T-helper 1 cell treated with Interleukin-12 subunit alpha and Interleukin-12 subunit beta and Interleukin-4 antibody, amounts not matched to agents 30 μg/mL and 1 μg/mL, for 36 hours (primary cell): ENCODE data around the gene RPS2.
"Not testable (repeated sequence)": the region's sequence is repeated elsewhere in the genome, so short reads cannot be mapped to it uniquely, and the experiment has no call there.

Experiments
- H3K27ac Mint-ChIP-seq: one replicate; pipeline ENCODE4 v1.8.0; 2021; ENCODE audit warnings: mild to moderate bottlenecking, mixed read lengths
- H3K27me3 Mint-ChIP-seq: one replicate; pipeline ENCODE4 v1.8.0; 2021; ENCODE audit warnings: low read depth, mixed read lengths
- H3K36me3 Mint-ChIP-seq: one replicate; pipeline ENCODE4 v1.8.0; 2021; ENCODE audit warnings: low read depth, mixed read lengths
- H3K4me1 Mint-ChIP-seq: one replicate; pipeline ENCODE4 v1.8.0; 2021; ENCODE audit warnings: low read depth, mixed read lengths
- H3K4me3 Mint-ChIP-seq: one replicate; pipeline ENCODE4 v1.8.0; 2021; ENCODE audit warnings: mild to moderate bottlenecking, moderate library complexity, mixed read lengths
- H3K9me3 Mint-ChIP-seq: one replicate; pipeline ENCODE4 v1.8.0; 2021; ENCODE audit warnings: mixed read lengths

The RPS2 gene

GRCh38 chr16:1968146-1968953 is 3.7 kb upstream of the RPS2 start:
- Mint-ChIP-seq H3K27me3 (no peaks in the 10 kb centered on the region), H3K27ac (no peak overlapping the region), H3K4me1 (peaks cover 29% of the 10 kb centered on the region), H3K9me3 (no peaks in the 10 kb centered on the region), H3K36me3 (peaks cover 14% of the 10 kb centered on the region), H3K4me3 (no peak overlapping the region)

GRCh38 chr16:1966460-1966859 is 1.8 kb upstream of the RPS2 start, which contains the start of gene RNF151:
TSS of gene RNF151 (plus strand) at chr16:1966856. CDS start at chr16:1966882, 26 bp downstream.
- H3K36me3 Mint-ChIP-seq, result peaks cover 23% of the 10 kb centered on the region
- H3K27me3 Mint-ChIP-seq, result no peaks in the 10 kb centered on the region
- H3K27ac Mint-ChIP-seq, result peak within 1 kb of the TSS; percentile 96
- peaks cover 29% of the 10 kb centered on the region for H3K4me1 Mint-ChIP-seq
- peak within 1 kb of the TSS; percentile 96 for H3K4me3 Mint-ChIP-seq
- no peaks in the 10 kb centered on the region for H3K9me3 Mint-ChIP-seq

- Mint-ChIP-seq H3K9me3 (no peaks in the 10 kb centered on the region), H3K27me3 (no peaks in the 10 kb centered on the region), H3K27ac (peak overlapping the region; percentile 96), H3K4me3 (peak overlapping the region; percentile 96), H3K4me1 (peaks cover 32% of the 10 kb centered on the region), H3K36me3 (peaks cover 31% of the 10 kb centered on the region)
These were observed 873 bp upstream of the RPS2 start for GRCh38 chr16:1965396-1966001.

DNA sequence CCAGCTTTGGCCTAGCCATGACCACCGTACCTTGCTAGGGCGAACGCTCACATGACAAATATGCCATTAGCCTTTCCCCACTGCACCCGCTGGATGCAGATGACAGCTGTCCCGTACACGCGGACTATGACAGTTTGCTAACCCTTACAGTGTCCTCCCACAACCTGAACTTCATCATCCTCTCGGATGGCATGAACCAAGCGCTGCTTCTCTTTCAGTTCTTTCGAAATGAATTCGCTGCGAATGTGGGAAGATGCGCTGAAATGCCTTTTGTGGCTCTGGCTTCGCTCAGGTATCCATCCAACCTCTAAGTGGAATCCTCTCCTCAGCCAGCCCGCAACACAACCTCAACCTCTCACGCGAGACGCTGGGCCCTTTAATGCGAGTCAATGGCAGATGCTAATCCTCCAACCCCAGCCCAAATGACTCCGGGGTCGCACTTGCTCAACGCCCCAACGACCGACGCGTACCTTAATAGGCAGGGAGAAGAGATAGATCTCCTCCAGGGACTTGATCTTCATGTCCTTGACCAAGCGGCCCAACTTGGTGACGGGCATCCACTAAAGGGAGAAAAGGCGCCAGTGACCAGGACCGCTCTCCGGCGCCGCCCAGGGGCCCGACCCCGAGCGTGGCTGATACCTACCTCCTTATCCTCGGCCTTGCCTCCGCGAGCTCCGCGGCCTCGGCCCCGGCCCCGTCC is 670 bp downstream of the RPS2 start:
- peaks cover 40% of the 10 kb centered on the region for H3K4me1 Mint-ChIP-seq
- H3K27ac Mint-ChIP-seq, result peak overlapping the region; percentile 92
- peaks cover 35% of the 10 kb centered on the region for H3K36me3 Mint-ChIP-seq
- no peaks in the 10 kb centered on the region for H3K27me3 Mint-ChIP-seq
- no peaks in the 10 kb centered on the region for H3K9me3 Mint-ChIP-seq
- H3K4me3 Mint-ChIP-seq, result peak overlapping the region; percentile 96

GRCh38 chr16:1962161-1963153 is 2.2 kb downstream of the RPS2 start:
- H3K27me3 Mint-ChIP-seq, H3K9me3 Mint-ChIP-seq: not testable (repeated sequence)
- H3K4me3 Mint-ChIP-seq, result peak overlapping the region; percentile 96
- H3K4me1 Mint-ChIP-seq, result peaks cover 40% of the 10 kb centered on the region
- peak overlapping the region; percentile 63 for H3K27ac Mint-ChIP-seq
- peaks cover 35% of the 10 kb centered on the region for H3K36me3 Mint-ChIP-seq

GRCh38 chr16:1961651-1962067 is 3.0 kb downstream of the RPS2 start:
- no peaks in the 10 kb centered on the region for H3K27me3 Mint-ChIP-seq
- H3K4me3 Mint-ChIP-seq, result peak overlapping the region; percentile 63

GRCh38 chr16:1960665-1961630 is 3.7 kb downstream of the RPS2 start:
- Mint-ChIP-seq H3K27me3 (no peaks in the 10 kb centered on the region), H3K27ac (peak overlapping the region; percentile 96), H3K9me3 (no peaks in the 10 kb centered on the region), H3K4me1 (peaks cover 40% of the 10 kb centered on the region), H3K36me3 (peaks cover 35% of the 10 kb centered on the region), H3K4me3 (peak overlapping the region; percentile 97)

More at GRCh38 chr16:1961651-1962067, 3.0 kb downstream of the RPS2 start:
- Mint-ChIP-seq H3K9me3 (no peaks in the 10 kb centered on the region), H3K36me3 (peaks cover 35% of the 10 kb centered on the region), H3K27ac (peak overlapping the region; percentile 62), H3K4me1 (peaks cover 40% of the 10 kb centered on the region)

DNA sequence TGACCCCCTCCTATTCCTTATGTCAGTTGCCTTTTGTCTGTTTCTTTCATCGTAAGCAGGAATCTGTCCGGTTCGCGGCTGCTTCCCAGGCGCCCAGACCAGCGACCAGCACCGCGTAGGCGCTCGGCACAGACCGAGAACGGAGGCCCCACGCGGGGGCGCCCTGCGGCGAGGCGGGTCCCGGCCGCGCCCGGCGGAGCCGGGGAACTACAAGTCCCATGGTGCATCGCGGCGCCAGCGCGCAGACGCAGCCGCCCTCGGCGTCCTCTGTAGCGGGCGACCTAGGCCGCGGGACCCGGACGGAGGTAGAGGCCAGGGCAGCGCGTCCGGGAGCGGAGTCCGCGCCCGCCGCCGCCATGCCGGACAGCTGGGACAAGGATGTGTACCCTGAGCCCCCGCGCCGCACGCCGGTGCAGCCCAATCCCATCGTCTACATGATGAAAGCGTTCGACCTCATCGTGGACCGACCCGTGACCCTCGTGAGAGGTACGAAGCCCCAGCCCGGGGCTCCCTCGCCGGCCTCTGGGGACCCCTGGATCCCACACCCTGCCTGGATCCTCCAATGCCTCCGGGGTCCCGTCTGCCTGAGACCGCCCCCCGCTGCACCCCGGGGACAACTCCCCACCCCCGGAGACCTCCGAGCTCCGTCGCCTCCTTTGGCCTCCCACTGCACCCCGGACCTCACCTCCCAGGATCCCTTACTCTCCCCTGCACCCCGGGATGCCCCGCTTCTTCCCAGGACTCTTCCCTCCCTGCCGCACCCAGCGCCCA is 5.2 kb downstream of the RPS2 start, which contains the start of gene NDUFB10:
TSS of gene NDUFB10 (plus strand) at position 270 of the 771 bp plus-strand sequence. CDS start at position 357, 87 bp downstream.
- Mint-ChIP-seq H3K27me3 (no peaks in the 10 kb centered on the region), H3K4me1 (peaks cover 35% of the 10 kb centered on the region), H3K36me3 (peaks cover 33% of the 10 kb centered on the region), H3K9me3 (no peaks in the 10 kb centered on the region), H3K4me3 (peak within 1 kb of the TSS; percentile 97), H3K27ac (peak within 1 kb of the TSS; percentile 96)

GRCh38 chr16:1958715-1959268 is 5.8 kb downstream of the RPS2 start:
- peak overlapping the region; percentile 47 for H3K27ac Mint-ChIP-seq
- H3K4me3 Mint-ChIP-seq, result peak overlapping the region; percentile 97
- H3K9me3 Mint-ChIP-seq, result no peaks in the 10 kb centered on the region
- H3K4me1 Mint-ChIP-seq, result peaks cover 30% of the 10 kb centered on the region
- H3K27me3 Mint-ChIP-seq, result no peaks in the 10 kb centered on the region
- peaks cover 28% of the 10 kb centered on the region for H3K36me3 Mint-ChIP-seq

GRCh38 chr16:1958143-1958491 is 6.5 kb downstream of the RPS2 start:
- not testable (repeated sequence) for H3K9me3 Mint-ChIP-seq, H3K27ac Mint-ChIP-seq, H3K27me3 Mint-ChIP-seq, H3K4me3 Mint-ChIP-seq
- peaks cover 26% of the 10 kb centered on the region for H3K4me1 Mint-ChIP-seq
- H3K36me3 Mint-ChIP-seq, result peaks cover 24% of the 10 kb centered on the region

- not testable (repeated sequence) for H3K27ac Mint-ChIP-seq, H3K4me3 Mint-ChIP-seq, H3K27me3 Mint-ChIP-seq, H3K9me3 Mint-ChIP-seq
- Mint-ChIP-seq H3K4me1 (peaks cover 24% of the 10 kb centered on the region), H3K36me3 (peaks cover 19% of the 10 kb centered on the region)
These were observed 7.0 kb downstream of the RPS2 start for GRCh38 chr16:1957434-1958142.

GRCh38 chr16:1953734-1954133 is 10.9 kb downstream of the RPS2 start:
- Mint-ChIP-seq H3K27ac (no peak overlapping the region), H3K9me3 (no peaks in the 10 kb centered on the region), H3K27me3 (peaks cover 7% of the 10 kb centered on the region), H3K36me3 (no peaks in the 10 kb centered on the region), H3K4me3 (no peak overlapping the region), H3K4me1 (no peaks in the 10 kb centered on the region)
